Heart right ventricle (tissue), 16 donors: ENCODE data around the gene CLK2. TPM values are rescaled to one million over a fixed set of nuclear protein-coding genes. Genes with fewer than 3 reads are reported as not detected.
A peak's percentile ranks its signal among the peaks of the same experiment; 100 is the strongest.

Experiments
- ATAC-seq, 8 donors: fragments of 200-7000 bp; cut with Tn5 transposase; one replicate each; pipeline ENCODE4 v1.9.1; 2020; ENCODE audit warnings: mild to moderate bottlenecking in 8 of 8, moderate library complexity in 8 of 8, moderate number of reproducible peaks in 1 of 8
- DNase-seq, 2 donors: peaks; one replicate each; pipeline ENCODE4 v3.0.0-alpha.2; 2020
- H3K27ac ChIP-seq, 10 donors: fragments of 200-600 bp; sonication (generic) in 2 of 10; one replicate each; pipeline versions ENCODE4 v1.5.0 to v1.8.0; 2020 to 2022; ENCODE audit warnings: mild to moderate bottlenecking in 3 of 10
- H3K27me3 ChIP-seq, 7 donors: fragments of 200-600 bp; one replicate each; pipeline ENCODE4 v1.8.0; 2021 to 2022; ENCODE audit warnings: mild to moderate bottlenecking in 2 of 7
- H3K36me3 ChIP-seq, 9 donors: fragments of 200-600 bp; sonication (generic) in 1 of 9; one replicate each; pipeline versions ENCODE4 v1.5.0 to v1.8.0; 2020 to 2022; ENCODE audit warnings: mild to moderate bottlenecking in 2 of 9
- H3K4me1 ChIP-seq, 9 donors: fragments of 200-600 bp; sonication (generic) in 1 of 9; one replicate each; pipeline versions ENCODE4 v1.5.0 to v1.8.0; 2020 to 2022; ENCODE audit warnings: mild to moderate bottlenecking in 4 of 9
- H3K4me3 ChIP-seq, 10 donors: fragments of 200-600 bp; sonication (generic) in 2 of 10; one replicate each; pipeline versions ENCODE4 v1.5.0 to v1.8.0; 2020 to 2022; ENCODE audit warnings: mild to moderate bottlenecking in 7 of 10, moderate library complexity in 2 of 10
- H3K9me3 ChIP-seq, 11 donors: fragments of 200-600 bp in 10 of 11; sonication (generic) in 2 of 11; one replicate each; pipeline versions ENCODE4 v1.5.0 to v1.8.0; 2013 to 2022; ENCODE audit warnings: mild to moderate bottlenecking in 2 of 11, control low read depth in 1 of 11, moderate library complexity in 1 of 11
- CTCF ChIP-seq, 9 donors: fragments of 200-600 bp; sonication (generic) in 2 of 9; IDR thresholded peaks; one replicate each; pipeline versions ENCODE4 v1.5.0 to v1.8.0; 2021 to 2022; ENCODE audit warnings: antibody characterized with exemption in 9 of 9, mild to moderate bottlenecking in 5 of 9, moderate library complexity in 1 of 9
- WGBS, 2 donors: extraction: QIAGEN DNeasy Blood & Tissue Kit; methylation state at CpG; one replicate each; pipeline ENCODE4 v1.1.7; 2013; ENCODE audit warnings: inconsistent platforms in 1 of 2; 5-methylcytosine and 5-hydroxymethylcytosine counted together
- intact Hi-C, 10 donors: fragments of 100-400 bp; cut with DNase I; formaldehyde crosslinking; loops; one replicate each; pipeline versions ENCODE4 v1.11.1 to v1.14.2; 2022
- long read RNA-seq, 3 donors: library from polyadenylated mRNA; unstranded; transcript quantifications; one replicate each; pipeline ENCODE4 v2.0.0, GENCODE V29; 2020 to 2021
- polyA plus RNA-seq, 2 donors: library from polyadenylated mRNA; stranded (reverse); fragments of 200-250 nt; gene quantifications; one replicate each; pipeline ENCODE4 v1.2.3, GENCODE V29; 2013
- total RNA-seq, 10 donors: library from RNA; stranded (reverse); fragmentation: NEBNext Ultra II Directional in 3 of 10; extraction: Animal tissue kit (Norgen Biotek cat#: 25700) in 3 of 10; gene quantifications; one replicate each; pipeline versions ENCODE4 v1.2.1 to v1.2.4, GENCODE V29; 2021 to 2023
- donor health status: Arrhythmogenic right ventricular cardiomyopathy.
- donor health status: ischemic (EF 13 %, LVEDD 7.1; RV severe dilation, severe dysfunction).
- donor health status: healthy with polysubstance abuse.
- donor health status: DM: no; HTN: yes; CAD: no.
- donor health status: DM: no; HTN: no; CAD: no.
- donor health status: ischemic (EF 25% LVEDD 6.9; RV normal size, moderate dysfunction).
- donor health status: ischemic (EF 25% LVEDD 5.7; RV mildly dilated, moderate dysfunction).
- donor health status: healthy.
- donor health status: DM: yes; HTN: yes; CAD: no.
- donor health status: Ischemic cardiomyopathy.
- donor health status: ischemic (EF 35%, LVEDD 5.7; RV mildly dilated, moderate dysfunction).
- donor health status: nonischemic (EF 11% LVEDD 7.7; RV severe dilation, severe dysfunction).
- donor health status: DM: yes; HTN: yes; CAD: no.
- donor health status: PGD.
- donor health status: ischemic (EF 29% LVEDD 5.4; RV normal size, mild dysfunction).
- donor health status: nonischemic (EF 23%, LVEDD 6.1; RV moderate dilation, normal function).

CLK2 gene
- 10 to 100 TPM; 12.5 to 21.9 (median 18.0) TPM for total RNA-seq
- polyA plus RNA-seq = 10 to 100 TPM; 17.4 to 47.1 TPM
- long read RNA-seq, donor 1, transcript CLK2-203 (13 exons, 2,166 nt) = major isoform, 8 of 28 reads
- long read RNA-seq, donor 1, transcript CLK2-202 (13 exons, 1,934 nt) = minor isoform, 5 of 28 reads
- long read RNA-seq, donor 1, partial matches to known transcripts = 2 of 28 reads
- long read RNA-seq, donor 1, other reads (novel, unspliced or antisense) = 11 of 28 reads
- long read RNA-seq, donor 2, transcript CLK2-203 (13 exons, 2,166 nt) = major isoform, 13 of 32 reads
- long read RNA-seq, donor 2, partial matches to known transcripts = 0 of 32 reads
- long read RNA-seq, donor 2, other reads (novel, unspliced or antisense) = 16 of 32 reads
- long read RNA-seq, donor 3, partial matches to known transcripts = 4 of 9 reads
- long read RNA-seq, donor 3, other reads (novel, unspliced or antisense) = 4 of 9 reads

- H3K27me3 ChIP-seq = no peaks in the 10 kb centered on the region
- peak within 1 kb of the TSS; percentile 19 to 88 (median 76) for H3K4me3 ChIP-seq
- TF ChIP-seq CTCF (IDR thresholded peaks at IDR 0.05) = no peak
- peak within 1 kb of the TSS; percentile 78 to 97 (median 92) for H3K27ac ChIP-seq
- H3K9me3 ChIP-seq = no peaks in the 10 kb centered on the region
- peaks cover 11 to 48% (median 40%) of the 10 kb centered on the region in 9 donors for H3K4me1 ChIP-seq
- DNase-seq (peak; percentile 96 to 98), ATAC-seq (peak; percentile 92 to 95 (median 94))
- WGBS, 2 donors = 13 to 14% methylated on average over 55 to 61 of the region's 61 CpGs
- peaks cover 0 to 34% (median 21%) of the 10 kb centered on the region in 9 donors for H3K36me3 ChIP-seq
- intact Hi-C loops = loop anchor here in 3 of 10 donors (2.0 to 5.0 kb wide), 2 partner anchors 34 to 35 kb away; partner anchors contain the start of gene FDPS (in 3 of the 3)
Measured at GRCh38 chr1:155273343-155274245, at the start of gene CLK2. Gene CLK2 (minus strand): TSS chr1:155273504. CDS start chr1:155270977, 2,527 bp downstream.

GRCh38 chr1:155322571-155322952 is 49.3 kb upstream of the CLK2 start:
- WGBS, 2 donors = 1% methylated on average over 28 of the region's 28 CpGs
- ATAC-seq (no peak), DNase-seq (peak in 1 of 2 donors; percentile 41)
- H3K27ac ChIP-seq = peak overlapping the region; percentile 91 to 98 (median 97)
- no peak for TF ChIP-seq CTCF (IDR thresholded peaks at IDR 0.05)
- intact Hi-C loops = loop anchor here (2.0 to 5.0 kb wide), 7 partner anchors 45 to 270 kb away; partner anchors contain the start of genes HCN3 (in 5 of the 10), MTX1 (in 2 of the 10), THBS3 (in 2 of the 10) and ENTREP3 (in 1 of the 10)
- peak overlapping the region; percentile 67 to 95 (median 84) for H3K4me3 ChIP-seq
- no peaks in the 10 kb centered on the region for H3K27me3 ChIP-seq
- H3K9me3 ChIP-seq = no peaks in the 10 kb centered on the region
- peaks cover 0 to 45% (median 16%) of the 10 kb centered on the region in 9 donors for H3K36me3 ChIP-seq
- peaks cover 7 to 54% (median 40%) of the 10 kb centered on the region in 9 donors for H3K4me1 ChIP-seq

GRCh38 chr1:155321639-155322503 is 48.6 kb upstream of the CLK2 start:
- 43 to 48% methylated on average over 25 to 27 of the region's 27 CpGs for WGBS, 2 donors
- no peaks in the 10 kb centered on the region for H3K9me3 ChIP-seq

More at GRCh38 chr1:155321639-155322503, 48.6 kb upstream of the CLK2 start:
- H3K36me3 ChIP-seq = peaks cover 0 to 45% (median 9%) of the 10 kb centered on the region in 9 donors
- TF ChIP-seq CTCF (IDR thresholded peaks at IDR 0.05) = no peak
- no peaks in the 10 kb centered on the region for H3K27me3 ChIP-seq
- intact Hi-C loops = loop anchor here (2.0 to 5.0 kb wide), 7 partner anchors 45 to 270 kb away; partner anchors contain the start of genes HCN3 (in 6 of the 10), MTX1 (in 2 of the 10), THBS3 (in 2 of the 10) and ENTREP3 (in 1 of the 10)
- ATAC-seq (no peak), DNase-seq (peak in 1 of 2 donors; percentile 22)
- peak overlapping the region; percentile 49 to 98 (median 97) for H3K27ac ChIP-seq
- peak overlapping the region; percentile 67 to 95 (median 84) for H3K4me3 ChIP-seq
- H3K4me1 ChIP-seq = peaks cover 7 to 54% (median 40%) of the 10 kb centered on the region in 9 donors
